Esophagus squamous epithelium (tissue), 5 donors: ENCODE measurements around the gene RGS12. TPM values are rescaled to one million over a fixed set of nuclear protein-coding genes. Genes with fewer than 3 reads are reported as not detected.
A peak's percentile ranks its signal among the peaks of the same experiment; 100 is the strongest.

Source experiments
- DNase-seq: peaks from one replicate; lab custom pipeline; 2025; lab: John Stamatoyannopoulos, UW
- H3K27ac ChIP-seq, 4 donors: fragments of 200-600 bp; sonication (generic); one replicate each; pipeline ENCODE4 v1.5.1; 2016 to 2019; ENCODE audit warnings: mild to moderate bottlenecking in 1 of 4
- H3K27me3 ChIP-seq, 4 donors: fragments of 200-600 bp; sonication (generic); 1 replicate in 3 of 4; 2 replicates in 1 of 4; pipeline versions ENCODE4 v1.5.1 to v1.6.0; 2017 to 2021; ENCODE audit warnings: antibody characterized with exemption in 1 of 4
- H3K36me3 ChIP-seq, 3 donors: fragments of 200-600 bp; sonication (generic); one replicate each; pipeline ENCODE4 v1.5.1; 2016 to 2019
- H3K4me1 ChIP-seq, 3 donors: fragments of 200-600 bp; sonication (generic); one replicate each; pipeline ENCODE4 v1.5.1; 2017 to 2019
- H3K4me3 ChIP-seq, 4 donors: fragments of 200-600 bp; sonication (generic); 1 replicate in 3 of 4; 2 replicates in 1 of 4; pipeline ENCODE4 v1.5.1; 2016 to 2019; ENCODE audit warnings: mild to moderate bottlenecking in 2 of 4, moderate library complexity in 1 of 4
- H3K9me3 ChIP-seq, 3 donors: fragments of 200-600 bp; sonication (generic); one replicate each; pipeline ENCODE4 v1.5.1; 2016 to 2019
- POLR2A ChIP-seq, 4 donors: fragments of 450-650 bp; IDR thresholded peaks; one replicate each; pipeline ENCODE4 v1.6.1; 2017; ENCODE audit warnings: antibody characterized with exemption in 4 of 4, mild to moderate bottlenecking in 4 of 4, moderate library complexity in 3 of 4
- WGBS, 2 donors: methylation state at CpG; one replicate each; pipeline ENCODE4 v1.1.5; 2018; 5-methylcytosine and 5-hydroxymethylcytosine counted together
- intact Hi-C: fragments of 100-400 bp; cut with DNase I; formaldehyde crosslinking; loops from one replicate; pipeline ENCODE4 v1.15.0; 2022
- total RNA-seq, 4 donors: library from RNA; depleted of rRNA; stranded (reverse); fragments of >200 nt; gene quantifications; one replicate each; pipeline ENCODE4 v1.1.0, GENCODE V29; 2016
- TF ChIP-seq, protein P1 (sequence below), 6 experiments: fragments of 450-650 bp in 4 of 6; fragments of 200-600 bp in 2 of 6; sonication (generic) in 2 of 6; IDR thresholded peaks; one replicate each; pipeline ENCODE4 v1.5.1; 2016 to 2019; ENCODE audit warnings: antibody characterized with exemption in 6 of 6, mild to moderate bottlenecking in 4 of 6, moderate library complexity in 4 of 6
- donor health status: DM: yes; HTN: yes; CAD: no.

The RGS12 gene
- total RNA-seq, 4 donors from 2014 or later = 39.0 to 74.7 (median 69.9) TPM

DNA sequence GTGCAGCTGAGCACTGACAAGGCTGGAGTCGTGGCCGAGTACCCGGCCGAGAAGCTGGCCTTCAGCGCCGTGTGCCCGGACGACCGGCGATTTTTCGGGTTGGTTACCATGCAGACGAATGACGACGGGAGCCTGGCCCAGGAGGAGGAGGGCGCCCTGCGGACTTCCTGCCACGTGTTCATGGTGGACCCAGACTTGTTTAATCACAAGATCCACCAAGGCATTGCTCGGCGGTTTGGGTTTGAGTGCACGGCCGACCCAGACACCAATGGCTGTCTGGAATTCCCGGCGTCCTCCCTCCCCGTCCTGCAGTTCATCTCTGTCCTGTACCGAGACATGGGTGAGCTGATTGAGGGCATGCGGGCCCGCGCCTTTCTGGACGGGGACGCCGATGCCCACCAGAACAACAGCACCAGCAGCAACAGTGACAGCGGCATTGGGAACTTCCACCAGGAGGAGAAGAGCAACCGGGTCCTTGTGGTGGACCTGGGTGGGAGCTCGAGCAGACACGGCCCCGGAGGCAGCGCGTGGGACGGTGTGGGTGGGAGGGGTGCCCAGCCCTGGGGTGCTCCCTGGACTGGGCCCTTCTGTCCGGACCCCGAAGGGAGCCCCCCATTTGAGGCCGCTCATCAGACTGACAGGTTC is 24.3 kb downstream of the RGS12 start:
- intact Hi-C loops = no loop called here
- Histone ChIP-seq H3K27me3 (no peaks in the 10 kb centered on the region), H3K4me3 (no peak overlapping the region), H3K27ac (no peak overlapping the region), H3K36me3 (peaks cover 6 to 44% (median 9%) of the 10 kb centered on the region in 3 donors), H3K4me1 (peaks cover 0 to 20% (median 5%) of the 10 kb centered on the region in 3 donors), H3K9me3 (no peaks in the 10 kb centered on the region)
- no peak for TF ChIP-seq POLR2A (IDR thresholded peaks at IDR 0.05)
- TF ChIP-seq, protein P1, sequence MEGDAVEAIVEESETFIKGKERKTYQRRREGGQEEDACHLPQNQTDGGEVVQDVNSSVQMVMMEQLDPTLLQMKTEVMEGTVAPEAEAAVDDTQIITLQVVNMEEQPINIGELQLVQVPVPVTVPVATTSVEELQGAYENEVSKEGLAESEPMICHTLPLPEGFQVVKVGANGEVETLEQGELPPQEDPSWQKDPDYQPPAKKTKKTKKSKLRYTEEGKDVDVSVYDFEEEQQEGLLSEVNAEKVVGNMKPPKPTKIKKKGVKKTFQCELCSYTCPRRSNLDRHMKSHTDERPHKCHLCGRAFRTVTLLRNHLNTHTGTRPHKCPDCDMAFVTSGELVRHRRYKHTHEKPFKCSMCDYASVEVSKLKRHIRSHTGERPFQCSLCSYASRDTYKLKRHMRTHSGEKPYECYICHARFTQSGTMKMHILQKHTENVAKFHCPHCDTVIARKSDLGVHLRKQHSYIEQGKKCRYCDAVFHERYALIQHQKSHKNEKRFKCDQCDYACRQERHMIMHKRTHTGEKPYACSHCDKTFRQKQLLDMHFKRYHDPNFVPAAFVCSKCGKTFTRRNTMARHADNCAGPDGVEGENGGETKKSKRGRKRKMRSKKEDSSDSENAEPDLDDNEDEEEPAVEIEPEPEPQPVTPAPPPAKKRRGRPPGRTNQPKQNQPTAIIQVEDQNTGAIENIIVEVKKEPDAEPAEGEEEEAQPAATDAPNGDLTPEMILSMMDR (IDR thresholded peaks at IDR 0.05) = no peak
- no peak for DNase-seq
- WGBS, 2 donors = 88 to 95% methylated on average over 15 of the region's 42 CpGs

GRCh38 chr4:3317656-3318211 is 24.9 kb downstream of the RGS12 start:
- H3K36me3 ChIP-seq = peaks cover 6 to 45% (median 9%) of the 10 kb centered on the region in 3 donors
- H3K9me3 ChIP-seq = no peaks in the 10 kb centered on the region
- H3K27ac ChIP-seq = no peak overlapping the region
- WGBS, 2 donors = 91% methylated on average over 8 to 12 of the region's 22 CpGs
- no peak overlapping the region for H3K4me3 ChIP-seq
- H3K27me3 ChIP-seq = no peaks in the 10 kb centered on the region
- peaks cover 0 to 19% (median 5%) of the 10 kb centered on the region in 3 donors for H3K4me1 ChIP-seq
- intact Hi-C loops = no loop called here
- DNase-seq = no peak
- TF ChIP-seq POLR2A (IDR thresholded peaks at IDR 0.05) = no peak
- TF ChIP-seq, protein P1 (IDR thresholded peaks at IDR 0.05) = no peak

- intact Hi-C loops = no loop called here
- H3K27me3 ChIP-seq = no peaks in the 10 kb centered on the region
- WGBS, 2 donors = 96 to 100% methylated on average over 1 to 7 of the region's 10 CpGs
- no peak overlapping the region for H3K27ac ChIP-seq
- no peak overlapping the region for H3K4me3 ChIP-seq
- H3K9me3 ChIP-seq = no peaks in the 10 kb centered on the region
- no peak for TF ChIP-seq POLR2A (IDR thresholded peaks at IDR 0.05)
- TF ChIP-seq, protein P1 (IDR thresholded peaks at IDR 0.05) = peak in 1 of 6 experiments; percentile 19
- H3K36me3 ChIP-seq = peaks cover 6 to 49% (median 9%) of the 10 kb centered on the region in 3 donors
- peaks cover 0 to 19% (median 5%) of the 10 kb centered on the region in 3 donors for H3K4me1 ChIP-seq
- DNase-seq = no peak
Measured at GRCh38 chr4:3318561-3319021, 25.8 kb downstream of the RGS12 start.

DNA sequence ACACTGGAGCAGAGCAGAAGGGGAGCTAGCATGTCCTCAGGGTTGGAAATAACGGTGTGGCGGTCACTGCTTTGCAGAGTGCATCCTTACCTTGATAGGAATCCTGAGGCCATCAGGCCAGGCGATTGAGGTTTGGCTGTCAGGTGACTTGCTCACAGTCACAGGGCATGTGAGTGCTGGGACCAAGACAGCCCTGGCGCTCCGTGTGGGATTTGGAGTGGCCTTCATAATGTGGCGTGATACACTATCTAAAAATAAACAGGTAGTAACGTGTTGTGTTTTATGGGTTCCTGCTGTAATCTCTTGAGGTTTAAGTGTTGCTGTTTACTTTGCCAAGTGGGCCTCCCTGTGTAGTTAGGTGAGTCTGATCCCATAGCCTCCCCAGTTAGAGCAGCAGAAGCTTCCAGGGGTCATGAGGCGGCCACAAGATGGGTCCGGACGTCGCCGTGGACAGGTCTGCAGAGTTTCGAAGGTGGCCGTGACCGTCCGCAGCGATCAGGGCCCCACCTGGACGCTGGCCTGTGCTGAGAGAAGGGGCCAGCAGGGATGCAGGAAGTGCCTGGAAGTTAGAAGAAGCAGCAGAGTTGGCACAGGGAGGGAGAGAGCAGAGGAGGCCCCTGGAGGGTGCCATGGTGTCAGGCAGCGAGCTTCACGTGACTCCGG is 27.7 kb downstream of the RGS12 start:
- DNase-seq = no peak
- Histone ChIP-seq H3K36me3 (peaks cover 6 to 42% (median 9%) of the 10 kb centered on the region in 3 donors), H3K4me3 (no peak overlapping the region), H3K27ac (no peak overlapping the region), H3K9me3 (no peaks in the 10 kb centered on the region), H3K4me1 (peaks cover 0 to 19% (median 5%) of the 10 kb centered on the region in 3 donors), H3K27me3 (no peaks in the 10 kb centered on the region)
- 75 to 80% methylated on average over 9 to 12 of the region's 21 CpGs for WGBS, 2 donors
- intact Hi-C loops = no loop called here
- TF ChIP-seq POLR2A (IDR thresholded peaks at IDR 0.05) = no peak
- TF ChIP-seq, protein P1 (IDR thresholded peaks at IDR 0.05) = no peak
